Smooth muscle cell of trachea (primary cell): ENCODE data around the gene PADI1. TPM values are rescaled to one million over a fixed set of nuclear protein-coding genes. Genes with fewer than 3 reads are reported as not detected.

Experiments used
- total RNA-seq: library from RNA; depleted of rRNA; stranded (reverse); fragments of >200 nt; gene quantifications from 2 replicates; pipeline ENCODE4 v1.2.1, GENCODE V29; 2014

The PADI1 gene
- total RNA-seq, result not detected in 2 replicates

GRCh38 chr1:17204546-17205440, at the start of gene PADI1:
PADI1 (plus strand) TSS chr1:17205128; CDS start chr1:17205218, 90 bp downstream.

GRCh38 chr1:17248781-17249180, 43.9 kb downstream of the PADI1 start, which contains the start of gene PADI3:
PADI3 (plus strand) TSS chr1:17249098; CDS start chr1:17249138, 40 bp downstream.

Other genes starting within 250 kb of the PADI1 start
- gene MFAP2, start 224.5 kb upstream of the PADI1 start, total RNA-seq, result 16.9 and 26.5 TPM in 2 replicates
- gene ATP13A2, start 193.2 kb upstream of the PADI1 start, total RNA-seq, result 14.0 and 21.0 TPM in 2 replicates
- gene SDHB, start 151.1 kb upstream of the PADI1 start, total RNA-seq, result 97.8 and 146 TPM in 2 replicates
- gene PADI2, start 85.7 kb upstream of the PADI1 start, total RNA-seq, result under 0.01 and 0.15 TPM in 2 replicates
- gene PADI3, start 44.0 kb downstream of the PADI1 start, total RNA-seq, result not detected in 2 replicates
- not detected in 2 replicates for gene PADI4, start 103.1 kb downstream of the PADI1 start, total RNA-seq
- gene PADI6, start 167.1 kb downstream of the PADI1 start, total RNA-seq, result not detected in 2 replicates
- gene RCC2, start 234.5 kb downstream of the PADI1 start, total RNA-seq, result 34.8 and 39.7 TPM in 2 replicates